ENCODE measurements around the gene CLEC3B. TPM values are rescaled to one million over a fixed set of nuclear protein-coding genes. Genes with fewer than 3 reads are reported as not detected.
"Not testable (repeated sequence)": the region's sequence is repeated elsewhere in the genome, so short reads cannot be mapped to it uniquely, and the experiment has no call there.

The CLEC3B gene
- polyA plus RNA-seq (ENCODE audit: insufficient read length in 3 of 3), result 10 to 100 TPM; 19.9 to 22.8 (median 20.9) TPM

GRCh38 chr3:45026038-45026437 lies at the start of gene CLEC3B:
CLEC3B (plus strand) TSS chr3:45026303; CDS start chr3:45026363, 60 bp downstream.
- DNase-seq (ENCODE audit: low read depth in 3 of 3, low spot score in 2 of 3), result no peak

GRCh38 chr3:44981220-44981619 lies 44.9 kb upstream of the CLEC3B start:
- no peak for DNase-seq (ENCODE audit: low read depth in 3 of 3, low spot score in 2 of 3)

GRCh38 chr3:44981751-44982150 lies 44.4 kb upstream of the CLEC3B start:
- DNase-seq (ENCODE audit: low read depth in 3 of 3, low spot score in 2 of 3), result no peak

GRCh38 chr3:44982817-44983216 lies 43.3 kb upstream of the CLEC3B start:
- no peak for DNase-seq (ENCODE audit: low read depth in 3 of 3, low spot score in 2 of 3)

- DNase-seq (ENCODE audit: low read depth in 3 of 3, low spot score in 2 of 3), result no peak
Observed at GRCh38 chr3:44983484-44983941, 42.6 kb upstream of the CLEC3B start.

- no peak for DNase-seq (ENCODE audit: low read depth in 3 of 3, low spot score in 2 of 3)
Observed at GRCh38 chr3:44984335-44984734, 41.8 kb upstream of the CLEC3B start.

- not testable (repeated sequence) for DNase-seq (ENCODE audit: low read depth in 3 of 3, low spot score in 2 of 3)
Observed at GRCh38 chr3:44986330-44986729, 39.8 kb upstream of the CLEC3B start.

GRCh38 chr3:44987332-44987731 lies 38.8 kb upstream of the CLEC3B start:
- DNase-seq (ENCODE audit: low read depth in 3 of 3, low spot score in 2 of 3), result no peak

- DNase-seq (ENCODE audit: low read depth in 3 of 3, low spot score in 2 of 3), result no peak
Observed at GRCh38 chr3:44988073-44988472, 38.0 kb upstream of the CLEC3B start.

- no peak for DNase-seq (ENCODE audit: low read depth in 3 of 3, low spot score in 2 of 3)
Observed at GRCh38 chr3:44989141-44989540, 37.0 kb upstream of the CLEC3B start.

GRCh38 chr3:44989636-44990373 lies 36.3 kb upstream of the CLEC3B start:
- no peak for DNase-seq (ENCODE audit: low read depth in 3 of 3, low spot score in 2 of 3)

GRCh38 chr3:44991326-44991725 lies 34.8 kb upstream of the CLEC3B start:
- no peak for DNase-seq (ENCODE audit: low read depth in 3 of 3, low spot score in 2 of 3)

- no peak for DNase-seq (ENCODE audit: low read depth in 3 of 3, low spot score in 2 of 3)
Observed at GRCh38 chr3:44992555-44993470, 33.3 kb upstream of the CLEC3B start.

GRCh38 chr3:44993471-44994205 lies 32.5 kb upstream of the CLEC3B start:
- DNase-seq (ENCODE audit: low read depth in 3 of 3, low spot score in 2 of 3), result no peak

GRCh38 chr3:44995142-44995770 lies 30.8 kb upstream of the CLEC3B start:
- DNase-seq (ENCODE audit: low read depth in 3 of 3, low spot score in 2 of 3), result peak in 1 of 3 donors; percentile 56

- no peak for DNase-seq (ENCODE audit: low read depth in 3 of 3, low spot score in 2 of 3)
Observed at GRCh38 chr3:44996556-44996969, 29.5 kb upstream of the CLEC3B start.

- no peak for DNase-seq (ENCODE audit: low read depth in 3 of 3, low spot score in 2 of 3)
Observed at GRCh38 chr3:44999782-45000181, 26.3 kb upstream of the CLEC3B start.

GRCh38 chr3:45000823-45001222 lies 25.3 kb upstream of the CLEC3B start:
- no peak for DNase-seq (ENCODE audit: low read depth in 3 of 3, low spot score in 2 of 3)

- DNase-seq (ENCODE audit: low read depth in 3 of 3, low spot score in 2 of 3), result no peak
Observed at GRCh38 chr3:45001738-45002137, 24.4 kb upstream of the CLEC3B start.

GRCh38 chr3:45002139-45002660 lies 23.9 kb upstream of the CLEC3B start:
- no peak for DNase-seq (ENCODE audit: low read depth in 3 of 3, low spot score in 2 of 3)

All from right renal cortex interstitium (tissue), 3 donors.